IPS-NIHi7 (cell line): ENCODE measurements around the gene NRN1L.
"Not testable (repeated sequence)": the region's sequence is repeated elsewhere in the genome, so short reads cannot be mapped to it uniquely, and the experiment has no call there.

ENCODE experiments used
- DNase-seq: peaks from one replicate; pipeline ENCODE4 v3.0.0; 2012; ENCODE audit warnings: mixed read lengths; ENCODE audit errors: extremely low spot score

Gene NRN1L

DNA sequence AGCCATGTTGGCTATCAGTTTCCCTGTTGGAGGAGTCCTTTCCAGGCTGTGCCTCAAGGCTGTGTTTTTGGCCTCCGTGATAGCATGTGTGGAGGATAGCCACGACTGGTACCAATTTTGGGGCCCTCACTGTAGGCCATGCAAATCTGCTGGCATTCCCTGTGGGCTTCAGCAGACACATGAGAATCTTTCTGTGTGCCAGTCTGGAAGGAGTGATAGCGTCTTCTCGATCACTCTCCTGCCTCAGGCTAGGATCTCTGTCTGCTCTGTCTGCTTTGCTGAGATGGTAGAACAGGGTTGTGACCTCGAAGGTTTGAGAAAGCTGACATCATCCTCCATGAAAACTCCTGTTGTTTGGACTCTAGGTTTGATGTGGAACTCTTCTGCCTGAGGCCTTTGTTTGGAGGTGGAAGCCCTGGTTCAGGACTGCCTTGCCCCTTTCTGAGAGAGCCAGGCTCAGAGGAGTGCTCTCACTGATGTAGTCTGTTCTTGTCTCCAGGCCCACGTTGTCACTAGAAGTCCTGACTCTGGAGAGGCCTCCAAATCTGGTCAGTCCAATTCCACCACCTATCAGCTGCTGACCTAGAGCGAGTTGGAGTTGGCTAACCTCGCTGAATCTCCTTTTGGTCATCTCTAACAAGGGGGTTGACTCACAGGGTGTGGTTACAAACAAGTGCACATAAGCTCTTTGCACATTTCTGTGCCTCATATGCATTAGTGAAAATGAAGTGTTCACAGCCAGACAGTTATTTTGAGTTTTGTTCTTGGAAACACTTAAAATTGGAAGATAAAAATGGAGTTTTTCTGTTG, 23.9 kb upstream of the NRN1L start:
- DNase-seq: no peak

- DNase-seq: no peak
Observed at GRCh38 chr16:67861877-67862276, 22.8 kb upstream of the NRN1L start.

- no peak for DNase-seq
Observed at GRCh38 chr16:67862623-67863583, 21.8 kb upstream of the NRN1L start.

- not testable (repeated sequence) for DNase-seq
Observed at GRCh38 chr16:67864044-67864443, 20.6 kb upstream of the NRN1L start.

DNA sequence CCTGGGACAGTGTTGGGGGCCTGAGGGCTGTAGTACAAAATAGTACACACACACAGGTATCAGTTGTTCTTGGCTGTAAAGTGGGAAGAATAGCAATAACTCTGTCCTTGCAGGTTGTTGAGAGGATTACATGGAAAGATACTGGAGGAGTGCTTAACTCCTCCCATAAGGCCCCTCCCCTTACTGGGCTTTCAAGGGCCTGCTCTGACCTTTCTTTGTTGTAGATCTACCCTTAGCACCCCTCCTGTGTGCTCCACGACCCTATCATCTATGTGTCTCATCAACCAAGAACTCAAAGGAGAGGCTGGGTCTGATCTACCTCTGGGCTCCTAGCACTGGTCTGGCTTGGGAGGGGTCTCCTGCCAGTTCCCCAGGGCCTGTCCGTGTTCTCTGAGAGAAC, 20.1 kb upstream of the NRN1L start:
- DNase-seq: no peak

DNA sequence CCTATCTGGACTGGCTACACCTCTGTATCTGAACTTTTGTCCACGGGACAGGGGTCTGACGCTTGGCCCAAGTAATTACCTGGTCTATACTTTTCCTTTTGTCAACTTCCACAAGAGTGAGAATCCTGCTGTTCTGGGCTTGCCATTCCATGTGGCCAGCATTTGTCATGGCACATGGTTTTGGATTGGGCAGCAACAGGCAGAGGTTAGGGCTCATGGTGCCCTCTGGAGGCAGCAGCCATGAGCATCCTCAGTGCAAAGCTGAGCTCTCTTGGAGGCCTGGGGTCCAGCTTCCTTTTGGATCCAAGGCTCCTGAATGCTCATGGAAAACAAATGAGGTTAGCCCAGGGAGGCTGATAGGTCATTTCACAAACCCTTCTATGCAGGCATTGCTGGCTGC, 19.4 kb upstream of the NRN1L start:
- peak; percentile 77 for DNase-seq

GRCh38 chr16:67868290-67868689, 16.4 kb upstream of the NRN1L start:
- no peak for DNase-seq

- no peak for DNase-seq
Observed at GRCh38 chr16:67869653-67870052, 15.0 kb upstream of the NRN1L start.

- no peak for DNase-seq
Observed at GRCh38 chr16:67871256-67871655, 13.4 kb upstream of the NRN1L start.

DNA sequence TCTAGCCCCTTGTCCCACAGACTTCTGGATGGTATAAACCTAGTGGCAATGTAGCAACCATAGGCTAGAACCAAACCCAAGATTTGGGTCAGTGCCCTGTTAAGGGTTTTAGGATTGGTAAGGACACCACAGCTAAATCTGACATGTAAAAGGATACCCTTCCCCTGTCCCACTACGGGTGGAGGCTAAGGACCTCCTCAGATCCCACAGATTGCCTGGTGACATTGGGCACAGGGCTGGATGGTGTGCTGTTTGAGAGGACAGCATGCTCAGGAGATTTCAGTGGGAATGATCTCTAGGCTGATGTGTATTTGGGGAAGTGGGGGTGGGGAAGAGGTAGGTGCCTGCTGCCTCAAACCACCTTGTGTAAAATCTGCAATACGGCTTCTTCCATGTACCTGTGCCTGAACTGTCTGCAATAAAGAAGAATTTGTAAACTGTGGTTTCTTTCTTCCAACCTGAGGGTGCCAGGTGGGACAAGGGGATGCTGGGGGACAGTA, 12.5 kb upstream of the NRN1L start:
- DNase-seq: no peak

- peak; percentile 86 for DNase-seq
Observed at GRCh38 chr16:67872631-67873434, 11.9 kb upstream of the NRN1L start, which contains the start of gene EDC4. Gene EDC4, plus strand, starts transcription at chr16:67873052. Its CDS starts 210 bp downstream, at chr16:67873262.

DNA sequence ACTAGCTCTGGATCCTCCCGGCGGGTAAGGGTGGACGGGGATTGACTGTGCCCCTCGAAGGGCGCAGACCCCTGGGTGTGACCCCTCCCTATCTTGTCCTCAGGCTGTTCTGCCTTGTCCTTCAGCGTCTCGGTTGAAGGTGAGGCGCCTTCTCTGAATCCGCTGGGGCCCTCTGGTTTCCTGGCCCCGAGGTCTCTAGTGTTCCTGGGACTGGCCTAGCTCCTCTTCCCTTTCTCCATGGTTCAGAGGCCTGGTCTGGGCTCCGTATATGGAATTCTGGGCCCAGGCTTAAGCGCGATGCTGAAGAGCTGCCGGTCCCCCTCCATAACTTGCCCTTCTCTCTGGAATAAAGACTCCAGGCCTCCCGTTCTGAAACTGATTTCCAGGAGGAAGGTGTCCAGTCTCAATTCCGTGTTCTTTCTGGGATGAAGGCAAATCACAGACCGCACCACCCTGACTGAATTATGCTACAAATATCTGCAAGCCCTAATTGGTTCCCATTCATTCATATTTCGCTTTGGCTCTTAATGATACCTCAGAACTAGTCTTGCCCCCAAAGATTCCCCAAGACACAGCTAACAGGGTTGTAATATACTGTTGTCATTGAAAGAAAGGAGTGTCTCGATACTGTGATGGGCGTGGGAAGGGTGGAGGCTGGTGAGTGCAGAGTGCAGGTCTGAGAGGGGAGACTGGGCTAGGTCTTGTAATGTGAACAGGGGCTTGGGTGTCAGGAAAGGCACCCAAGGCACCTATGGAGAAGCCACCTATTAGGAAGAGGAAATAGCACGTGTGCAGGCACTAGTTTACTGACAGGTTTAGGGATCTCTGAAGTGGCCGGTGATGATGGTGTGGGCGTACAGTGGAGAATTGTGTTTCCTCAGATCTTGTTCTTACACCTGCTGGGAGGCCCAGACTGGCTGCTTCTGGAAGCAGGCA, 11.0 kb upstream of the NRN1L start:
- DNase-seq: no peak

DNA sequence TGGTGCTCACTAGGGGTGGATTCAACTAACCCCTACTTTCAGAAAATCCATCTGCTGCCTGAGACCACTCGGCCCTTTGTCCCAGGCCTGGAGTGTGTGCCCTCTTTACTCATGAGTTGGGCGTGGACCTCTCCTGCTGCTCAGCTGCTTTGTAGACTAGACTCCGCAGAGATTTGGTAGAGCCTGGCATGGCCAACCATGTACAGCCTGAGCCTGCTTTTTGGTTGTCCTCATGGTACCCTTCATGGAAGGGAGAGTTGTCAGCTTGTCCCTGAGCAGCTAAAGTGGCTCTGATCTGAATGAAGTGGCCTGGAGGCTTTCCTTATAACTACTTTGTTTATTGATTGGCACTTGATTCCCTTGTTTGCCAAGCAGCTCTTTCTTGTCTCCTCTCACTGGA, 10.3 kb upstream of the NRN1L start:
- DNase-seq: no peak

DNA sequence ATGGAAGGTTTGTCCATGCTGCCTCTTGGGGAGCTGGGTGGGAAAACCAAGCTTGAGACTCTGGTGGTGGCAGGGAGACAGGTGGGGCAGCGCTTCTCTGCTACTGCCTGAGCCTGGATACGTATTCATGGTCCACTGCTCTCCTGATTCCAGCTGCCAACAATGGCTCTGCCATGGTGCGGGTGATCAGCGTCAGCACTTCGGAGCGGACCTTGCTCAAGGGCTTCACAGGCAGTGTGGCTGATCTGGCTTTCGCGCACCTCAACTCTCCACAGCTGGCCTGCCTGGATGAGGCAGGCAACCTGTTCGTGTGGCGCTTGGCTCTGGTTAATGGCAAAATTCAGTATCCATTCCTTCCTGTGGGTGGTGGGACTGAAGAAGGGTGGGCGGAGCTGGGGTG, 7.6 kb upstream of the NRN1L start:
- DNase-seq: no peak

DNA sequence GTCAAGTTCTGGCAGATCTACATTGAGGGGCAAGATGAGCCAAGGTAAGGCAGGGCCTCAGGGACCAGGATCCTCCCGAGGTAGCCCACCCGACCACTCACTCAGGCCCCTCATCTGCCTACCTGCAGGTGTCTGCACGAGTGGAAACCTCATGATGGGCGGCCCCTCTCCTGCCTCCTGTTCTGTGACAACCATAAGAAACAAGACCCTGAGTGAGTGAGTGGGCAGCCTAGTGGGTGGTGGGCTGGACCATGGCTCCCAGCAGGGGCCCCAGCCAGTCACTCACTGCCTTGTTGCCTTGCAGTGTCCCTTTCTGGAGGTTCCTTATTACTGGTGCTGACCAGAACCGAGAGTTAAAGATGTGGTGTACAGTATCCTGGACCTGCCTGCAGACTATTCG, 6.5 kb upstream of the NRN1L start:
- no peak for DNase-seq

- no peak for DNase-seq
Observed at GRCh38 chr16:67878846-67879245, 5.8 kb upstream of the NRN1L start.

DNA sequence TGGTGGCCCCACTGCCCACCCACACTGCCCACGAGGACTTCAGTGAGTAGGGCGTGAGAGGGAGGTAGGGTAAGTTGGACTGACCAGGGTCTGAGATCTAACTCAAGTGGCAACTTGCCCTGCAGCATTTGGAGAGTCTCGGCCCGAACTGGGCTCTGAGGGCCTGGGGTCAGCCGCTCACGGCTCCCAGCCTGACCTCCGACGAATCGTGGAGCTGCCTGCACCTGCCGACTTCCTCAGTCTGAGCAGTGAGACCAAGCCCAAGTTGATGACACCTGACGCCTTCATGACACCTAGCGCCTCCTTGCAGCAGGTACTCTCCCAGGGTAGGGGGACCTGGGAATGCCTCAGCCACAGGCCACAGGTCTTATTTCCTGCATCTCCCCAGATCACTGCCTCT, 5.2 kb upstream of the NRN1L start:
- no peak for DNase-seq

DNA sequence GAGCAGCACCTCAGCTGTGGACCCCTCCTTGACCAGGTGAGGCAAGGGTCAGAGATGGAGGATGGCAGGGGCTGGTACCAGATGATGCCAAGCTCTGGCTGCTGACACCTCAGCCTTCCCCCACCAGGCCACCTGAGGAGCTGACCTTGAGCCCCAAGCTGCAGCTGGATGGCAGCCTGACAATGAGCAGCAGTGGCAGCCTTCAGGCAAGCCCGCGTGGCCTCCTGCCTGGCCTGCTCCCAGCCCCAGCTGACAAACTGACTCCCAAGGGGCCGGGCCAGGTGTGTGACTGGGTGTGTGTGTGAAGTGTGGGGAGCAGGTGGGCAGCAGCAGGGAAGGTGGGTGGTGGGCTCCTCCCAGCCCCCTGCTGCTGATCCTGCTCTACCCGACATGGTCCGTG, 4.7 kb upstream of the NRN1L start:
- no peak for DNase-seq

DNA sequence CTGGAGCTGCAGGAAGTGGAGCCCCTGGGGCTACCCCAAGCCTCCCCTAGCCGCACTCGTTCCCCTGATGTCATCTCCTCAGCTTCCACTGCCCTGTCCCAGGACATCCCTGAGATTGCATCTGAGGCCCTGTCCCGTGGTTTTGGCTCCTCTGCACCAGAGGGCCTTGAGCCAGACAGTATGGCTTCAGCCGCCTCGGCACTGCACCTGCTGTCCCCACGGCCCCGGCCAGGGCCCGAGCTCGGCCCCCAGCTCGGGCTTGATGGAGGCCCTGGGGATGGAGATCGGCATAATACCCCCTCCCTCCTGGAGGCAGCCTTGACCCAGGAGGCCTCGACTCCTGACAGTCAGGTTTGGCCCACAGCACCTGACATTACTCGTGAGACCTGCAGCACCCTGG, 4.1 kb upstream of the NRN1L start:
- no peak for DNase-seq

- DNase-seq: no peak
Observed at GRCh38 chr16:67881621-67882161, 3.0 kb upstream of the NRN1L start.
